HepG2 (cell line): ENCODE results near the gene NACC2. TPM values are rescaled to one million over a fixed set of nuclear protein-coding genes. Genes with fewer than 3 reads are reported as not detected.

Experiments
- CHD2 ChIP-seq: IDR thresholded peaks from 2 replicates; pipeline ENCODE4 v1.6.1; 2011; ENCODE audit warnings: low read depth, low read length, improper control_type of control experiment
- RXRB ChIP-seq: IDR thresholded peaks from 2 replicates; pipeline ENCODE4 v1.6.1; 2016; ENCODE audit warnings: borderline replicate concordance, missing genetic modification reagents, missing compliant biosample characterization
- XRCC5 ChIP-seq: fragments of 200-400 bp; formaldehyde crosslinking; optimal IDR thresholded peaks from 2 replicates; pipeline ENCODE3; 2017; ENCODE audit warnings: mild to moderate bottlenecking, low read length
- ZNF136 ChIP-seq: sonication (generic); formaldehyde crosslinking; IDR thresholded peaks from 2 replicates; pipeline ENCODE4 v1.8.1; 2022; ENCODE audit warnings: low read depth, mild to moderate bottlenecking, moderate library complexity, missing genetic modification reagents
- ZNF546 ChIP-seq: sonication (generic); formaldehyde crosslinking; conservative IDR thresholded peaks from 2 replicates; pipeline ENCODE4 v1.8.1; 2023; ENCODE audit warnings: mild to moderate bottlenecking, missing genetic modification reagents
- polyA plus RNA-seq, 8 experiments: library from polyadenylated mRNA; depleted of rRNA in 3 of 8; stranded (reverse) in 7 of 8; unstranded in 1 of 8; fragments of >200 nt; fragmentation: Illumina TruSeq in 4 of 8; extraction: Trizol in 4 of 8; gene quantifications; 2 replicates each; pipeline versions ENCODE4 v1.2.1 to v1.2.3, GENCODE V29; 2011 to 2016; ENCODE audit warnings: low read depth in 4 of 8, missing spikeins in 1 of 8, mixed read lengths in 1 of 8; ENCODE audit not compliant: insufficient read depth in 1 of 8
- total RNA-seq, 5 experiments: library from RNA; depleted of rRNA; stranded (reverse); fragments of >200 nt; fragmentation: Illumina TruSeq; extraction: Trizol; gene quantifications; 2 replicates each; pipeline ENCODE4 v1.2.3, GENCODE V29; 2016; ENCODE audit warnings: low read depth in 1 of 5
- TF ChIP-seq, protein P1 (sequence below): sonication (generic); formaldehyde crosslinking; IDR thresholded peaks from 2 replicates; pipeline ENCODE4 v1.4.0; 2020; ENCODE audit warnings: missing genetic modification reagents
- TF ChIP-seq, protein P2 (sequence below): sonication (generic); formaldehyde crosslinking; IDR thresholded peaks from 2 replicates; pipeline ENCODE4 v1.8.0; 2022; ENCODE audit warnings: mild to moderate bottlenecking, missing genetic modification reagents, moderate library complexity
- TF ChIP-seq, protein P3 (sequence below): sonication (generic); formaldehyde crosslinking; IDR thresholded peaks from 2 replicates; pipeline ENCODE4 v1.4.0; 2020; ENCODE audit warnings: mild to moderate bottlenecking, missing genetic modification reagents
- TF ChIP-seq, protein P4 (sequence below): sonication (generic); formaldehyde crosslinking; IDR thresholded peaks from 2 replicates; pipeline ENCODE4 v1.4.0; 2020; ENCODE audit warnings: missing genetic modification reagents
- TF ChIP-seq, protein P5 (sequence below): sonication (generic); formaldehyde crosslinking; IDR thresholded peaks from 2 replicates; pipeline ENCODE4 v1.5.0; 2020; ENCODE audit warnings: mild to moderate bottlenecking, missing genetic modification reagents, borderline replicate concordance

NACC2 gene
- total and polyA plus RNA-seq, 2 of the 13 experiments (the other 11 are each of a cell fraction or from before 2014, with no cell fraction given) = 5.9 to 12.3 TPM

DNA sequence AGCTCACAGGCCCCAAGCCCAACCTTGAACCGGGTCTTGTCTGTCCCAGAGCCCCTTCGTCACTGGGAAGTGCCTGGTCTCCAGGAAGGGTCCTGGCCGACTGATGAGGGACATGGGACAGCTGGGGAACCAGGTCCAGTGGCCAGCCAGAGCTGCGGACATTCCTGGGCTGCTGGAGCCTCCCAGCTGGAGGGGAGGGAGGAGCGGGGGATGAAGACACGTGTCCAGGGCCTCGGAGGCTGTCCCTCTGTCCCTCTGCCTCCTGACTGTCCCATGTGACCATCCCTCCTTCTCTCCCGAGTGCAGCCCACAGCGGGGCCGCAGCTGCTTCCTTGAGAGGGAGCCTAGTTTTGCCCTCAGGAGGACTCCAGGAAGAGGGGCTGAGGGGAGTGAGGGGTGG, 92.2 kb downstream of the NACC2 start (continued):
- TF ChIP-seq, protein P1, sequence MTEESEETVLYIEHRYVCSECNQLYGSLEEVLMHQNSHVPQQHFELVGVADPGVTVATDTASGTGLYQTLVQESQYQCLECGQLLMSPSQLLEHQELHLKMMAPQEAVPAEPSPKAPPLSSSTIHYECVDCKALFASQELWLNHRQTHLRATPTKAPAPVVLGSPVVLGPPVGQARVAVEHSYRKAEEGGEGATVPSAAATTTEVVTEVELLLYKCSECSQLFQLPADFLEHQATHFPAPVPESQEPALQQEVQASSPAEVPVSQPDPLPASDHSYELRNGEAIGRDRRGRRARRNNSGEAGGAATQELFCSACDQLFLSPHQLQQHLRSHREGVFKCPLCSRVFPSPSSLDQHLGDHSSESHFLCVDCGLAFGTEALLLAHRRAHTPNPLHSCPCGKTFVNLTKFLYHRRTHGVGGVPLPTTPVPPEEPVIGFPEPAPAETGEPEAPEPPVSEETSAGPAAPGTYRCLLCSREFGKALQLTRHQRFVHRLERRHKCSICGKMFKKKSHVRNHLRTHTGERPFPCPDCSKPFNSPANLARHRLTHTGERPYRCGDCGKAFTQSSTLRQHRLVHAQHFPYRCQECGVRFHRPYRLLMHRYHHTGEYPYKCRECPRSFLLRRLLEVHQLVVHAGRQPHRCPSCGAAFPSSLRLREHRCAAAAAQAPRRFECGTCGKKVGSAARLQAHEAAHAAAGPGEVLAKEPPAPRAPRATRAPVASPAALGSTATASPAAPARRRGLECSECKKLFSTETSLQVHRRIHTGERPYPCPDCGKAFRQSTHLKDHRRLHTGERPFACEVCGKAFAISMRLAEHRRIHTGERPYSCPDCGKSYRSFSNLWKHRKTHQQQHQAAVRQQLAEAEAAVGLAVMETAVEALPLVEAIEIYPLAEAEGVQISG (CRISPR knock-in tag) = peak; percentile 15; the same call in 1 of the 2 replicates
- TF ChIP-seq, protein P2, sequence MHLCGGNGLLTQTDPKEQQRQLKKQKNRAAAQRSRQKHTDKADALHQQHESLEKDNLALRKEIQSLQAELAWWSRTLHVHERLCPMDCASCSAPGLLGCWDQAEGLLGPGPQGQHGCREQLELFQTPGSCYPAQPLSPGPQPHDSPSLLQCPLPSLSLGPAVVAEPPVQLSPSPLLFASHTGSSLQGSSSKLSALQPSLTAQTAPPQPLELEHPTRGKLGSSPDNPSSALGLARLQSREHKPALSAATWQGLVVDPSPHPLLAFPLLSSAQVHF (CRISPR knock-in tag) = no peak
- TF ChIP-seq, protein P3, sequence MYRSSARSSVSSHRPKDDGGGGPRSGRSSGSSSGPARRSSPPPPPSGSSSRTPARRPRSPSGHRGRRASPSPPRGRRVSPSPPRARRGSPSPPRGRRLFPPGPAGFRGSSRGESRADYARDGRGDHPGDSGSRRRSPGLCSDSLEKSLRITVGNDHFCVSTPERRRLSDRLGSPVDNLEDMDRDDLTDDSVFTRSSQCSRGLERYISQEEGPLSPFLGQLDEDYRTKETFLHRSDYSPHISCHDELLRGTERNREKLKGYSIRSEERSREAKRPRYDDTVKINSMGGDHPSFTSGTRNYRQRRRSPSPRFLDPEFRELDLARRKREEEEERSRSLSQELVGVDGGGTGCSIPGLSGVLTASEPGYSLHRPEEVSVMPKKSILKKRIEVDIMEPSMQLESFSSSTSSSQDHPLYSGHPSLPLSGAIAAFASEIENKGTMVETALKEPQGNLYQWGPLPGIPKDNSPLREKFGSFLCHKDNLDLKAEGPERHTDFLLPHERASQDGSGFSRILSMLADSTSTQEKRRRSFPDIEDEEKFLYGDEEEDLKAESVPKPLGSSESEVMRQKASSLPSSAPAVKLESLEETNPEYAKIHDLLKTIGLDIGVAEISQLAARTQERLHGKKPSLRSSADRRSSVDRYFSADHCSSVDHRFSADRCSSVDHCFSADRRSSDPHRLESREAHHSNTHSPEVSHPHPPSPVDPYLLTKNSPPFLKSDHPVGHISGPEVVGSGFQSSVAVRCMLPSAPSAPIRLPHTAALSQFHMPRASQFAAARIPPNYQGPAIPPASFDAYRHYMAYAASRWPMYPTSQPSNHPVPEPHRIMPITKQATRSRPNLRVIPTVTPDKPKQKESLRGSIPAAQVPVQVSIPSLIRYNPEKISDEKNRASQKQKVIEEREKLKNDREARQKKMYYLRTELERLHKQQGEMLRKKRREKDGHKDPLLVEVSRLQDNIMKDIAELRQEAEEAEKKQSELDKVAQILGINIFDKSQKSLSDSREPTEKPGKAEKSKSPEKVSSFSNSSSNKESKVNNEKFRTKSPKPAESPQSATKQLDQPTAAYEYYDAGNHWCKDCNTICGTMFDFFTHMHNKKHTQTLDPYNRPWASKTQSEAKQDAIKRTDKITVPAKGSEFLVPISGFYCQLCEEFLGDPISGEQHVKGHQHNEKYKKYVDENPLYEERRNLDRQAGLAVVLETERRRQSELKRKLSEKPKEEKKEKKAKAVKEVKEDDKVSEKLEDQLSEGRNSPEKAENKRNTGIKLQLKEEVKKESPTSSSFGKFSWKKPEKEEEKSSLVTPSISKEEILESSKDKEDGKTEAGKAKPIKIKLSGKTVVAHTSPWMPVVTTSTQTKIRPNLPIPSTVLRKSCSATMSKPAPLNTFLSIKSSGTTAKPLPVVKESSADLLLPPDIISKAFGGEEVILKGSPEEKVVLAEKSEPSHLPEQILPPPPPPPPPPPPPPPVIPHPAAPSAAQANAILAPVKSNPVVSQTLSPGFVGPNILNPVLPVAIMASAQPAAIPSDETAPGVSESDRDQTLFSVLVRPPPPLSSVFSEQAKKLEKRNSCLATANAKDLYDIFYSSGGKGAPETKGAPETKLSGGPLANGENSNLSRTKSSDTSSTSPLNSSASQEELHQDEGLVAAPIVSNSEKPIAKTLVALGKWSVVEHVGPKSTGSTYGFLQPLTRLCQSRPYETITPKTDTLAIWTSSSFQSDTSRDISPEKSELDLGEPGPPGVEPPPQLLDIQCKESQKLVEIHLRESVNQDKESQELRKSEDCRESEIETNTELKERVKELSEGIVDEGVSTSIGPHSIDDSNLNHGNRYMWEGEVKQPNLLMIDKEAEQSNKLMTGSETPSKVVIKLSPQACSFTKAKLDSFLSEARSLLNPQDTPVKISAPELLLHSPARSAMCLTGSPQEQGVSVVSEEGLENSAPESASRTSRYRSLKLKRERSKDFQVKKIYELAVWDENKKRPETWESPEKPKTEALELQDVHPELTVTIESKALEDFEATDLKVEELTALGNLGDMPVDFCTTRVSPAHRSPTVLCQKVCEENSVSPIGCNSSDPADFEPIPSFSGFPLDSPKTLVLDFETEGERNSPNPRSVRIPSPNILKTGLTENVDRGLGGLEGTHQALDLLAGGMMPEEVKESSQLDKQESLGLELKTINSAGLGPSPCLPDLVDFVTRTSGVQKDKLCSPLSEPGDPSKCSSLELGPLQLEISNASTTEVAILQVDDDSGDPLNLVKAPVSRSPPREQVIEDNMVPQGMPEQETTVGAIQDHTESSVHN (CRISPR knock-in tag) = no peak
- TF ChIP-seq RXRB (no peak), ZNF546 (CRISPR knock-in tag) (0 out of 2 replicates have a peak, but pooled peaks have one; percentile 25), XRCC5 (peak; percentile 39), CHD2 (no peak), ZNF136 (CRISPR knock-in tag) (no peak)
- TF ChIP-seq, protein P4, sequence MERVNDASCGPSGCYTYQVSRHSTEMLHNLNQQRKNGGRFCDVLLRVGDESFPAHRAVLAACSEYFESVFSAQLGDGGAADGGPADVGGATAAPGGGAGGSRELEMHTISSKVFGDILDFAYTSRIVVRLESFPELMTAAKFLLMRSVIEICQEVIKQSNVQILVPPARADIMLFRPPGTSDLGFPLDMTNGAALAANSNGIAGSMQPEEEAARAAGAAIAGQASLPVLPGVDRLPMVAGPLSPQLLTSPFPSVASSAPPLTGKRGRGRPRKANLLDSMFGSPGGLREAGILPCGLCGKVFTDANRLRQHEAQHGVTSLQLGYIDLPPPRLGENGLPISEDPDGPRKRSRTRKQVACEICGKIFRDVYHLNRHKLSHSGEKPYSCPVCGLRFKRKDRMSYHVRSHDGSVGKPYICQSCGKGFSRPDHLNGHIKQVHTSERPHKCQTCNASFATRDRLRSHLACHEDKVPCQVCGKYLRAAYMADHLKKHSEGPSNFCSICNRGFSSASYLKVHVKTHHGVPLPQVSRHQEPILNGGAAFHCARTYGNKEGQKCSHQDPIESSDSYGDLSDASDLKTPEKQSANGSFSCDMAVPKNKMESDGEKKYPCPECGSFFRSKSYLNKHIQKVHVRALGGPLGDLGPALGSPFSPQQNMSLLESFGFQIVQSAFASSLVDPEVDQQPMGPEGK (CRISPR knock-in tag) = peak; percentile 72; the same call in 1 of the 2 replicates
- TF ChIP-seq, protein P5, sequence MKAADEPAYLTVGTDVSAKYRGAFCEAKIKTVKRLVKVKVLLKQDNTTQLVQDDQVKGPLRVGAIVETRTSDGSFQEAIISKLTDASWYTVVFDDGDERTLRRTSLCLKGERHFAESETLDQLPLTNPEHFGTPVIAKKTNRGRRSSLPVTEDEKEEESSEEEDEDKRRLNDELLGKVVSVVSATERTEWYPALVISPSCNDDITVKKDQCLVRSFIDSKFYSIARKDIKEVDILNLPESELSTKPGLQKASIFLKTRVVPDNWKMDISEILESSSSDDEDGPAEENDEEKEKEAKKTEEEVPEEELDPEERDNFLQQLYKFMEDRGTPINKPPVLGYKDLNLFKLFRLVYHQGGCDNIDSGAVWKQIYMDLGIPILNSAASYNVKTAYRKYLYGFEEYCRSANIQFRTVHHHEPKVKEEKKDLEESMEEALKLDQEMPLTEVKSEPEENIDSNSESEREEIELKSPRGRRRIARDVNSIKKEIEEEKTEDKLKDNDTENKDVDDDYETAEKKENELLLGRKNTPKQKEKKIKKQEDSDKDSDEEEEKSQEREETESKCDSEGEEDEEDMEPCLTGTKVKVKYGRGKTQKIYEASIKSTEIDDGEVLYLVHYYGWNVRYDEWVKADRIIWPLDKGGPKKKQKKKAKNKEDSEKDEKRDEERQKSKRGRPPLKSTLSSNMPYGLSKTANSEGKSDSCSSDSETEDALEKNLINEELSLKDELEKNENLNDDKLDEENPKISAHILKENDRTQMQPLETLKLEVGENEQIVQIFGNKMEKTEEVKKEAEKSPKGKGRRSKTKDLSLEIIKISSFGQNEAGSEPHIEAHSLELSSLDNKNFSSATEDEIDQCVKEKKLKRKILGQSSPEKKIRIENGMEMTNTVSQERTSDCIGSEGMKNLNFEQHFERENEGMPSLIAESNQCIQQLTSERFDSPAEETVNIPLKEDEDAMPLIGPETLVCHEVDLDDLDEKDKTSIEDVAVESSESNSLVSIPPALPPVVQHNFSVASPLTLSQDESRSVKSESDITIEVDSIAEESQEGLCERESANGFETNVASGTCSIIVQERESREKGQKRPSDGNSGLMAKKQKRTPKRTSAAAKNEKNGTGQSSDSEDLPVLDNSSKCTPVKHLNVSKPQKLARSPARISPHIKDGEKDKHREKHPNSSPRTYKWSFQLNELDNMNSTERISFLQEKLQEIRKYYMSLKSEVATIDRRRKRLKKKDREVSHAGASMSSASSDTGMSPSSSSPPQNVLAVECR = peak; percentile 27; the same call in 1 of the 2 replicates
